B cell (primary cell): ENCODE data around the gene EYA3.

Experiments
- CTCF ChIP-seq: fragments of 200-600 bp; IDR thresholded peaks from one replicate; pipeline ENCODE4 v1.8.0; 2022; ENCODE audit warnings: antibody characterized with exemption, mild to moderate bottlenecking
- EZH2 ChIP-seq: IDR thresholded peaks from 2 replicates; pipeline ENCODE4 v1.6.1; 2012; ENCODE audit warnings: borderline replicate concordance, low read depth, mild to moderate bottlenecking, moderate library complexity, low read length; ENCODE audit not compliant: insufficient read depth, poor library complexity, severe bottlenecking

GRCh38 chr1:28108001-28108400 lies 19.6 kb upstream of the EYA3 start:
- no peak for TF ChIP-seq EZH2
- no peak for TF ChIP-seq CTCF
